B cell (primary cell): ENCODE results near the gene ENC1.

Experiments used
- CTCF ChIP-seq: fragments of 200-600 bp; IDR thresholded peaks from one replicate; pipeline ENCODE4 v1.8.0; 2022; ENCODE audit warnings: antibody characterized with exemption, mild to moderate bottlenecking
- EZH2 ChIP-seq: IDR thresholded peaks from 2 replicates; pipeline ENCODE4 v1.6.1; 2012; ENCODE audit warnings: borderline replicate concordance, low read depth, mild to moderate bottlenecking, moderate library complexity, low read length; ENCODE audit not compliant: insufficient read depth, poor library complexity, severe bottlenecking

DNA sequence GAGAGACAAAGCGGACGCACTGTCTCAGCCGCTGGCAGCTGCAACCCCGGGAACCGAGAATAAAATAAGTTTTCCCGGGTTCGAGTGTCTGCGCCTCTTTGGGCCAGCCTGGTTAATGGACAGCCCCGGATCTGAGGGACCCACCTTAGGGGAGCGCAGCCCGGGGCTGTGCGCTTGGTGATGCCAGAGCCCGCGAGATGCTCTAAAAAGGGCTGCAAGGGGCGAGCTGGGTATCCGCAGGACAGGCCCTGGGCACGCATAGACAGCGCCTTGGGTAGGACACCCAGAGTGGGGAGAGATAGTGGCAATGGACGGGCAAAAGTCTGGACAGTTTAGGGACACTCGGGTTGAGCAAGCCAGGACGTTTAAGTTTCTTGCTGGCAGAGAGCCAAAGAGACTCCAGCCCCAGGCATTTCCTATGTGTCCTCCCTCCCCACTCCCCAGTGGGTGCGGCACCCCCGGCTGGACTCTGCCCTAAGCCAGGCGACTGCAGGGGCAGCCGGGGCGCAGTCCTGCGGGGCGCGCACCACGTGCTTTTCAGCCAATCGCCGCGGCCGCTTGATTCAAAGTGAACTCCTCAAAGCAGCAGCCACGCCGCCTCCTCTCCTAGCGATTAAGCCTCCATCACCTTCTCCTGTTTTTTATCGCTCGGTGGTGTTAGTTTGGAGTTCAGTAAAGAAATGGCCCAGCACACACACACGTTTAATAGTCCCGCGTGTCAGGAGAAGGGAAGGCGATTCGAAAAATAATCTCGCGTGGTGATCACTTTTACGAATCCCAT, 616 bp upstream of the ENC1 start:
- TF ChIP-seq CTCF (no peak), EZH2 (no peak)
